Measurements from ENCODE around the gene EGFL6. TPM values are rescaled to one million over a fixed set of nuclear protein-coding genes. Genes with fewer than 3 reads are reported as not detected.

Gene EGFL6
- total and polyA plus RNA-seq, 10 of the 15 experiments (the other 5 are each of a cell fraction or from before 2014, with no cell fraction given) = 0.03 TPM; not detected in 9

GRCh38 chrX:13570261-13570605 is 832 bp downstream of the EGFL6 start:
- intact Hi-C loops (cut with micrococcal nuclease; ENCODE audit: unreplicated experiment) = no loop called here
- Histone ChIP-seq H2AFZ (ENCODE audit: control insufficient read depth, low read depth, low read length) (no peak overlapping the region), H4K20me1 (ENCODE audit: control insufficient read depth, insufficient read depth) (no peaks in the 10 kb centered on the region), H3K9ac (ENCODE audit: control insufficient read depth, insufficient read depth, low read length) (no peak overlapping the region), H3K36me3 (ENCODE audit: control insufficient read depth in 2 of 2, insufficient read depth in 2 of 2, low read length in 1 of 2) (no peaks in the 10 kb centered on the region), H3K9me3 (replicated peaks; ENCODE audit: control insufficient read depth, insufficient read depth, low read length) (no peaks in the 10 kb centered on the region), H3K4me3 (no peak overlapping the region), H3K79me2 (ENCODE audit: control insufficient read depth, insufficient read depth, low read length) (no peaks in the 10 kb centered on the region), H3K27me3 (replicated peaks in 1 of 2; ENCODE audit: control insufficient read depth in 2 of 2, insufficient read depth in 2 of 2, low read length in 1 of 2) (peaks cover 3 to 4% of the 10 kb centered on the region in 2 experiments; a peak in 2 of 4 replicates), H3K27ac (ENCODE audit: control insufficient read depth, insufficient read depth) (no peak overlapping the region), H3K4me1 (ENCODE audit: control insufficient read depth, insufficient read depth, low read length) (no peaks in the 10 kb centered on the region), H3K4me2 (ENCODE audit: control insufficient read depth, insufficient read depth) (no peak overlapping the region)
- ATAC-seq = no peak
- CTCF ChIA-PET = no interaction called here
- no peak for TF ChIP-seq ZZZ3 (IDR thresholded peaks at IDR 0.05; ENCODE audit: control insufficient read depth, insufficient read length, low read depth)
- TF ChIP-seq TARDBP (IDR thresholded peaks at IDR 0.05; ENCODE audit: borderline replicate concordance) = no peak
- FAIRE-seq = no peak
- SMC1A ChIA-PET (ENCODE audit: uncharacterized antibody, unreplicated experiment) = no interaction called here
- POLR2A ChIA-PET = no interaction called here
- RAD21 ChIA-PET (ENCODE audit: unreplicated experiment) = no interaction called here
- in situ Hi-C loops (cut with MboI) = no loop called here
- WGBS (ENCODE audit: insufficient coverage, insufficient replicate concordance, low lambda C conversion rate, missing lambda C conversion rate) = 19% methylated on average over 9 of the region's 9 CpGs
- no TSS peak for BruUV-seq (replicated peaks)
- no peak for DNase-seq (ENCODE audit: low read depth, low spot score)

GRCh38 chrX:13571136-13571535 is 1.7 kb downstream of the EGFL6 start:
- Histone ChIP-seq H3K36me3 (ENCODE audit: control insufficient read depth in 2 of 2, insufficient read depth in 2 of 2, low read length in 1 of 2) (no peaks in the 10 kb centered on the region), H4K20me1 (ENCODE audit: control insufficient read depth, insufficient read depth) (no peaks in the 10 kb centered on the region), H3K27ac (ENCODE audit: control insufficient read depth, insufficient read depth) (no peak overlapping the region), H3K9ac (ENCODE audit: control insufficient read depth, insufficient read depth, low read length) (no peak overlapping the region), H2AFZ (ENCODE audit: control insufficient read depth, low read depth, low read length) (no peak overlapping the region), H3K9me3 (replicated peaks; ENCODE audit: control insufficient read depth, insufficient read depth, low read length) (no peaks in the 10 kb centered on the region), H3K79me2 (ENCODE audit: control insufficient read depth, insufficient read depth, low read length) (no peaks in the 10 kb centered on the region), H3K27me3 (replicated peaks in 1 of 2; ENCODE audit: control insufficient read depth in 2 of 2, insufficient read depth in 2 of 2, low read length in 1 of 2) (peaks cover 3 to 4% of the 10 kb centered on the region in 2 experiments; a peak in 2 of 4 replicates), H3K4me3 (no peak overlapping the region), H3K4me2 (ENCODE audit: control insufficient read depth, insufficient read depth) (no peak overlapping the region), H3K4me1 (ENCODE audit: control insufficient read depth, insufficient read depth, low read length) (no peaks in the 10 kb centered on the region)
- ChIA-PET CTCF (interaction anchor here (0.7 kb wide), 1 partner anchor 22 kb away, joined by 3 read pairs; no protein-coding TSS in a partner anchor), SMC1A (ENCODE audit: uncharacterized antibody, unreplicated experiment) (no interaction called here), RAD21 (ENCODE audit: unreplicated experiment) (interaction anchor here (0.8 kb wide), 1 partner anchor 33 kb away, joined by 3 read pairs; no protein-coding TSS in a partner anchor), POLR2A (no interaction called here)
- ATAC-seq (no peak), FAIRE-seq (no peak), DNase-seq (ENCODE audit: low read depth, low spot score) (no peak)
- in situ Hi-C loops (cut with MboI) = no loop called here
- 29% methylated on average over 5 of the region's 5 CpGs for WGBS (ENCODE audit: insufficient coverage, insufficient replicate concordance, low lambda C conversion rate, missing lambda C conversion rate)
- intact Hi-C loops (cut with micrococcal nuclease; ENCODE audit: unreplicated experiment) = no loop called here
- no TSS peak for BruUV-seq (replicated peaks)
- TF ChIP-seq CTCF (IDR thresholded peaks at IDR 0.05 in 2 of 3, conservative IDR thresholded peaks at IDR 0.05 in 1 of 3; ENCODE audit: control insufficient read depth in 2 of 3, extremely low read depth in 1 of 3, insufficient read depth in 1 of 3, low read depth in 3 of 3, low read length in 3 of 3) (no peak), SRF (IDR thresholded peaks at IDR 0.05; ENCODE audit: low read depth in 2 of 2, low read length in 2 of 2) (no peak), CHD1 (IDR thresholded peaks at IDR 0.05; ENCODE audit: low read depth, low read length) (no peak), STAT3 (IDR thresholded peaks at IDR 0.05; ENCODE audit: low read depth, low read length) (no peak), ATF3 (IDR thresholded peaks at IDR 0.05; ENCODE audit: borderline replicate concordance, extremely low read depth, low read depth, low read length) (no peak), IRF5 (IDR thresholded peaks at IDR 0.05; ENCODE audit: borderline replicate concordance) (no peak), REST (IDR thresholded peaks at IDR 0.05; ENCODE audit: low read depth, low read length) (no peak), SMC3 (IDR thresholded peaks at IDR 0.05; ENCODE audit: borderline replicate concordance, low read length) (no peak), DPF2 (IDR thresholded peaks at IDR 0.05) (no peak)
